Liver (tissue), 9 donors: ENCODE measurements around the gene CDH24. TPM values are rescaled to one million over a fixed set of nuclear protein-coding genes. Genes with fewer than 3 reads are reported as not detected.

Experiments used
- DNase-seq: peaks from one replicate; pipeline ENCODE4 v3.0.0-alpha.2; 2017; ENCODE audit warnings: low spot score
- H3K27ac ChIP-seq, 2 donors: one replicate each; pipeline ENCODE4 v1.7.0; 2013; ENCODE audit warnings: inconsistent platforms in 2 of 2, low read length in 2 of 2, control low read depth in 1 of 2, low read depth in 1 of 2, mild to moderate bottlenecking in 1 of 2
- H3K27me3 ChIP-seq, 4 donors: one replicate each; pipeline versions ENCODE4 v1.6.1 to v1.7.0; 2013; ENCODE audit warnings: low read length in 3 of 4, inconsistent platforms in 1 of 4, mild to moderate bottlenecking in 1 of 4, moderate library complexity in 1 of 4; ENCODE audit not compliant: control insufficient read depth in 4 of 4, insufficient read depth in 4 of 4
- H3K36me3 ChIP-seq, 4 donors: one replicate each; pipeline versions ENCODE4 v1.6.1 to v1.7.0; 2013; ENCODE audit warnings: low read length in 3 of 4, mild to moderate bottlenecking in 3 of 4, low read depth in 1 of 4, moderate library complexity in 1 of 4; ENCODE audit not compliant: control insufficient read depth in 4 of 4, insufficient read depth in 3 of 4
- H3K4me1 ChIP-seq, 4 donors: one replicate each; pipeline versions ENCODE4 v1.6.1 to v1.7.0; 2013; ENCODE audit warnings: low read length in 3 of 4, mild to moderate bottlenecking in 3 of 4, moderate library complexity in 1 of 4; ENCODE audit not compliant: control insufficient read depth in 4 of 4, insufficient read depth in 4 of 4
- H3K4me3 ChIP-seq, 3 donors: one replicate each; pipeline versions ENCODE4 v1.6.1 to v1.7.0; 2013; ENCODE audit warnings: low read length in 3 of 3, control low read depth in 1 of 3, low read depth in 1 of 3, mild to moderate bottlenecking in 1 of 3
- H3K9ac ChIP-seq, 2 donors: one replicate each; pipeline ENCODE4 v1.7.0; 2013; ENCODE audit warnings: low read length in 2 of 2, mild to moderate bottlenecking in 2 of 2, moderate library complexity in 2 of 2, control low read depth in 1 of 2, low read depth in 1 of 2
- H3K9me3 ChIP-seq, 4 donors: one replicate each; pipeline versions ENCODE4 v1.6.1 to v1.7.0; 2013; ENCODE audit warnings: low read length in 3 of 4; ENCODE audit not compliant: control insufficient read depth in 4 of 4
- EGR1 ChIP-seq, 2 donors: IDR thresholded peaks; 2 replicates each; pipeline ENCODE4 v1.6.1; 2016 to 2018; ENCODE audit warnings: antibody characterized with exemption in 2 of 2, low read depth in 2 of 2
- FOXA1 ChIP-seq: IDR thresholded peaks from 2 replicates; pipeline ENCODE4 v1.6.1; 2016; ENCODE audit warnings: antibody characterized with exemption
- FOXA2 ChIP-seq: IDR thresholded peaks from 2 replicates; pipeline ENCODE4 v1.6.1; 2016; ENCODE audit warnings: antibody characterized with exemption
- GABPA ChIP-seq, 2 donors: IDR thresholded peaks in 1 of 2; conservative IDR thresholded peaks in 1 of 2; 2 replicates each; pipeline ENCODE4 v1.6.1; 2016; ENCODE audit warnings: antibody characterized with exemption in 2 of 2, mild to moderate bottlenecking in 1 of 2, moderate library complexity in 1 of 2
- HNF4A ChIP-seq, 2 donors: conservative IDR thresholded peaks; 2 replicates each; pipeline ENCODE4 v1.6.1; 2016; ENCODE audit warnings: antibody characterized with exemption in 2 of 2, mild to moderate bottlenecking in 2 of 2
- HNF4G ChIP-seq: IDR thresholded peaks from 2 replicates; pipeline ENCODE4 v1.6.1; 2016; ENCODE audit warnings: antibody characterized with exemption
- JUND ChIP-seq, 2 donors: IDR thresholded peaks; 2 replicates each; pipeline ENCODE4 v1.6.1; 2016; ENCODE audit warnings: antibody characterized with exemption in 2 of 2
- NR2F2 ChIP-seq: IDR thresholded peaks from 2 replicates; pipeline ENCODE4 v1.6.1; 2016; ENCODE audit warnings: antibody characterized with exemption
- RAD21 ChIP-seq, 2 donors: IDR thresholded peaks; 2 replicates each; pipeline ENCODE4 v1.6.1; 2016; ENCODE audit warnings: antibody characterized with exemption in 2 of 2, mild to moderate bottlenecking in 2 of 2
- RXRA ChIP-seq, 2 donors: IDR thresholded peaks; 2 replicates each; pipeline ENCODE4 v1.6.1; 2017 to 2018; ENCODE audit warnings: antibody characterized with exemption in 2 of 2, mild to moderate bottlenecking in 1 of 2
- SP1 ChIP-seq: IDR thresholded peaks from 2 replicates; pipeline ENCODE4 v1.6.1; 2018; ENCODE audit warnings: antibody characterized with exemption, mild to moderate bottlenecking
- TAF1 ChIP-seq: conservative IDR thresholded peaks from 2 replicates; pipeline ENCODE4 v1.6.1; 2016; ENCODE audit warnings: antibody characterized with exemption, mild to moderate bottlenecking
- YY1 ChIP-seq: IDR thresholded peaks from 2 replicates; pipeline ENCODE4 v1.6.1; 2016; ENCODE audit warnings: antibody characterized with exemption, mild to moderate bottlenecking
- WGBS: extraction: QIAGEN DNeasy Blood & Tissue Kit; methylation state at CpG from one replicate; pipeline ENCODE4 v1.1.7; 2013; 5-methylcytosine and 5-hydroxymethylcytosine counted together
- polyA plus RNA-seq, 2 donors: library from polyadenylated mRNA; stranded (reverse) in 1 of 2; unstranded in 1 of 2; fragments of 200-250 nt in 1 of 2; fragments of >200 nt in 1 of 2; fragmentation: Nextera tagmentation in 1 of 2; extraction: Ambion mirVana in 1 of 2; gene quantifications; one replicate each; pipeline versions ENCODE4 v1.2.1 to v1.2.3, GENCODE V29; 2013 to 2015
- total RNA-seq, 2 donors: library from RNA; depleted of rRNA; stranded (reverse); fragments of >200 nt; gene quantifications; one replicate each; pipeline ENCODE4 v1.2.3, GENCODE V29; 2014
- TF ChIP-seq, protein P1 (sequence below): IDR thresholded peaks from 2 replicates; pipeline ENCODE4 v1.6.1; 2016; ENCODE audit warnings: antibody characterized with exemption
- TF ChIP-seq, protein P2 (sequence below): IDR thresholded peaks from 2 replicates; pipeline ENCODE4 v1.6.1; 2016; ENCODE audit warnings: antibody characterized with exemption
- TF ChIP-seq, protein P3 (sequence below): IDR thresholded peaks from 2 replicates; pipeline ENCODE4 v1.6.1; 2016; ENCODE audit warnings: antibody characterized with exemption, mild to moderate bottlenecking
- TF ChIP-seq, protein P4 (sequence below): IDR thresholded peaks from 2 replicates; pipeline ENCODE4 v1.6.1; 2016; ENCODE audit warnings: antibody characterized with exemption
- TF ChIP-seq, protein P5 (sequence below): fragments of 150-350 bp; IDR thresholded peaks from 2 replicates; pipeline ENCODE4 v1.5.1; 2017; ENCODE audit warnings: improper control_type of control experiment, low read depth, low read length; ENCODE audit not compliant: missing input control
- donor health status: healthy.
- donor health status: healthy.
- donor health status: healthy.
- donor health status: healthy.
- donor health status: healthy.

Gene CDH24
- total and polyA plus RNA-seq, 4 donors: 0.23 to 0.50 (median 0.38) TPM; not detected in 1

DNA sequence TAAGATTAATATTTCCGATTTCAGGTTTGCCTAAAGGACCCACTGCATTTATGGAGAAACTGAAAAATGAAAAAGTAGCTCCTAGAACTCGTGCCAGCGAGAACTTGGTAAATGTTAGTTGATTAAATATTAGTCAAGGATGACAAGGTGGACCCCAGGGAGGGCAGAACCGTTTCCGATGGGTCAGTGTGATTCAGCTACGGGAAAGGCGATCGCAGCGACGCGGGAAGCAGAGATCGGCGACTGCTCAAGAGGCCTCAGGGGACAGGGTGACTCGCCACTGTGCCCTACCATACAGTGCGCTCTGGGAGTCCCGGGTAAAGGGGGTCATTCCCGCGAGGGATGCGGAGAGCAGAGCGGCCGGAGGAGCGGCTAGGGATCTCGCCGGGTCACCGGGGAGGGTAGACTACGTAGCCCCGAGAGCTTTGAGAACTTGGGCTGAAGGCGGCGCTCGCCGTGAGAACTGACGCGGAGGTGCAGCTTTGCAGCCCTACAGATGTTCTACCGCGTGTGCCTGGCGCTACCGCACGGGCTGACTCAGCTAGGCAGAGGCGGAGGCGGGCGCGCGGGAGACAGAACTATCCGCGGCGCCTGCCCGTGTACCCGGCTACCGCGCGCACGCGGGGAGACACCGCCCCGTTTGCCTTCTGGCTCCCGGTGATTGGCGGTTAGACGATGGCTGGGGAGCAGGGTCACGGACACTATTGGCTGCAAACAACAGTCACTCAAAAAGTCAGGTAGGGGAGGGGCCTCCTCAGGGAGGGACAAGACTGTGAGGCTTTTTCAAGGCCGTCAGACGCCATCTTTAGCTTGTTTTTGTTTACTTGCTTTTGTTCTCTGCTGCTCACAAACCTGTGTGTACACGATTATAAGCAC is 50.5 kb downstream of the CDH24 start:
- DNase-seq: peak; percentile 95
- TF ChIP-seq, protein P1, sequence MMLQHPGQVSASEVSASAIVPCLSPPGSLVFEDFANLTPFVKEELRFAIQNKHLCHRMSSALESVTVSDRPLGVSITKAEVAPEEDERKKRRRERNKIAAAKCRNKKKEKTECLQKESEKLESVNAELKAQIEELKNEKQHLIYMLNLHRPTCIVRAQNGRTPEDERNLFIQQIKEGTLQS: no peak
- TF ChIP-seq RAD21 (IDR thresholded peaks at IDR 0.05): peak in 1 of 2 donors; percentile 18
- TF ChIP-seq, protein P2, sequence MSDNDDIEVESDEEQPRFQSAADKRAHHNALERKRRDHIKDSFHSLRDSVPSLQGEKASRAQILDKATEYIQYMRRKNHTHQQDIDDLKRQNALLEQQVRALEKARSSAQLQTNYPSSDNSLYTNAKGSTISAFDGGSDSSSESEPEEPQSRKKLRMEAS: peak; percentile 74
- no peak for TF ChIP-seq EGR1 (IDR thresholded peaks at IDR 0.05; ENCODE audit: low read depth in 2 of 2)
- peak in 1 of 2 donors; percentile 16 for TF ChIP-seq HNF4A (conservative IDR thresholded peaks at IDR 0.05)
- no peak for TF ChIP-seq GABPA (IDR thresholded peaks at IDR 0.05 in 1 of 2, conservative IDR thresholded peaks at IDR 0.05 in 1 of 2)
- TF ChIP-seq YY1: peak; percentile 98
- peak; percentile 83 for TF ChIP-seq TAF1
- TF ChIP-seq FOXA1: no peak
- no peak for TF ChIP-seq FOXA2
- TF ChIP-seq RXRA (IDR thresholded peaks at IDR 0.05): peak in 1 of 2 donors; percentile 31
- TF ChIP-seq JUND (IDR thresholded peaks at IDR 0.05): peak in 1 of 2 donors; percentile 78
- TF ChIP-seq HNF4G: no peak
- TF ChIP-seq NR2F2: peak; percentile 17
- TF ChIP-seq, protein P3, sequence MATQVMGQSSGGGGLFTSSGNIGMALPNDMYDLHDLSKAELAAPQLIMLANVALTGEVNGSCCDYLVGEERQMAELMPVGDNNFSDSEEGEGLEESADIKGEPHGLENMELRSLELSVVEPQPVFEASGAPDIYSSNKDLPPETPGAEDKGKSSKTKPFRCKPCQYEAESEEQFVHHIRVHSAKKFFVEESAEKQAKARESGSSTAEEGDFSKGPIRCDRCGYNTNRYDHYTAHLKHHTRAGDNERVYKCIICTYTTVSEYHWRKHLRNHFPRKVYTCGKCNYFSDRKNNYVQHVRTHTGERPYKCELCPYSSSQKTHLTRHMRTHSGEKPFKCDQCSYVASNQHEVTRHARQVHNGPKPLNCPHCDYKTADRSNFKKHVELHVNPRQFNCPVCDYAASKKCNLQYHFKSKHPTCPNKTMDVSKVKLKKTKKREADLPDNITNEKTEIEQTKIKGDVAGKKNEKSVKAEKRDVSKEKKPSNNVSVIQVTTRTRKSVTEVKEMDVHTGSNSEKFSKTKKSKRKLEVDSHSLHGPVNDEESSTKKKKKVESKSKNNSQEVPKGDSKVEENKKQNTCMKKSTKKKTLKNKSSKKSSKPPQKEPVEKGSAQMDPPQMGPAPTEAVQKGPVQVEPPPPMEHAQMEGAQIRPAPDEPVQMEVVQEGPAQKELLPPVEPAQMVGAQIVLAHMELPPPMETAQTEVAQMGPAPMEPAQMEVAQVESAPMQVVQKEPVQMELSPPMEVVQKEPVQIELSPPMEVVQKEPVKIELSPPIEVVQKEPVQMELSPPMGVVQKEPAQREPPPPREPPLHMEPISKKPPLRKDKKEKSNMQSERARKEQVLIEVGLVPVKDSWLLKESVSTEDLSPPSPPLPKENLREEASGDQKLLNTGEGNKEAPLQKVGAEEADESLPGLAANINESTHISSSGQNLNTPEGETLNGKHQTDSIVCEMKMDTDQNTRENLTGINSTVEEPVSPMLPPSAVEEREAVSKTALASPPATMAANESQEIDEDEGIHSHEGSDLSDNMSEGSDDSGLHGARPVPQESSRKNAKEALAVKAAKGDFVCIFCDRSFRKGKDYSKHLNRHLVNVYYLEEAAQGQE: peak; percentile 92
- peak; percentile 94 for TF ChIP-seq SP1
- TF ChIP-seq, protein P4, sequence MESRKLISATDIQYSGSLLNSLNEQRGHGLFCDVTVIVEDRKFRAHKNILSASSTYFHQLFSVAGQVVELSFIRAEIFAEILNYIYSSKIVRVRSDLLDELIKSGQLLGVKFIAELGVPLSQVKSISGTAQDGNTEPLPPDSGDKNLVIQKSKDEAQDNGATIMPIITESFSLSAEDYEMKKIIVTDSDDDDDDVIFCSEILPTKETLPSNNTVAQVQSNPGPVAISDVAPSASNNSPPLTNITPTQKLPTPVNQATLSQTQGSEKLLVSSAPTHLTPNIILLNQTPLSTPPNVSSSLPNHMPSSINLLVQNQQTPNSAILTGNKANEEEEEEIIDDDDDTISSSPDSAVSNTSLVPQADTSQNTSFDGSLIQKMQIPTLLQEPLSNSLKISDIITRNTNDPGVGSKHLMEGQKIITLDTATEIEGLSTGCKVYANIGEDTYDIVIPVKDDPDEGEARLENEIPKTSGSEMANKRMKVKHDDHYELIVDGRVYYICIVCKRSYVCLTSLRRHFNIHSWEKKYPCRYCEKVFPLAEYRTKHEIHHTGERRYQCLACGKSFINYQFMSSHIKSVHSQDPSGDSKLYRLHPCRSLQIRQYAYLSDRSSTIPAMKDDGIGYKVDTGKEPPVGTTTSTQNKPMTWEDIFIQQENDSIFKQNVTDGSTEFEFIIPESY: peak; percentile 76
- TF ChIP-seq, protein P5, sequence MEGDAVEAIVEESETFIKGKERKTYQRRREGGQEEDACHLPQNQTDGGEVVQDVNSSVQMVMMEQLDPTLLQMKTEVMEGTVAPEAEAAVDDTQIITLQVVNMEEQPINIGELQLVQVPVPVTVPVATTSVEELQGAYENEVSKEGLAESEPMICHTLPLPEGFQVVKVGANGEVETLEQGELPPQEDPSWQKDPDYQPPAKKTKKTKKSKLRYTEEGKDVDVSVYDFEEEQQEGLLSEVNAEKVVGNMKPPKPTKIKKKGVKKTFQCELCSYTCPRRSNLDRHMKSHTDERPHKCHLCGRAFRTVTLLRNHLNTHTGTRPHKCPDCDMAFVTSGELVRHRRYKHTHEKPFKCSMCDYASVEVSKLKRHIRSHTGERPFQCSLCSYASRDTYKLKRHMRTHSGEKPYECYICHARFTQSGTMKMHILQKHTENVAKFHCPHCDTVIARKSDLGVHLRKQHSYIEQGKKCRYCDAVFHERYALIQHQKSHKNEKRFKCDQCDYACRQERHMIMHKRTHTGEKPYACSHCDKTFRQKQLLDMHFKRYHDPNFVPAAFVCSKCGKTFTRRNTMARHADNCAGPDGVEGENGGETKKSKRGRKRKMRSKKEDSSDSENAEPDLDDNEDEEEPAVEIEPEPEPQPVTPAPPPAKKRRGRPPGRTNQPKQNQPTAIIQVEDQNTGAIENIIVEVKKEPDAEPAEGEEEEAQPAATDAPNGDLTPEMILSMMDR: no peak
- under 1% methylated on average over 62 of the region's 62 CpGs for WGBS
- H3K4me3 ChIP-seq: peak overlapping the region; percentile 68 to 93 (median 90)
- H3K27ac ChIP-seq: peak overlapping the region; percentile 92 to 96
- peaks cover 5 to 14% (median 7%) of the 10 kb centered on the region in 4 donors for H3K4me1 ChIP-seq
- H3K9me3 ChIP-seq: no peaks in the 10 kb centered on the region
- H3K27me3 ChIP-seq: no peaks in the 10 kb centered on the region
- H3K36me3 ChIP-seq: no peaks in the 10 kb centered on the region
- H3K9ac ChIP-seq: peak overlapping the region; percentile 73 to 94
